HepG2 (cell line): ENCODE data around the gene CDC40. TPM values are rescaled to one million over a fixed set of nuclear protein-coding genes. Genes with fewer than 3 reads are reported as not detected.

ENCODE experiments used
- ATAC-seq: fragments of 200-7000 bp; cut with Tn5 transposase; 3 replicates; pipeline ENCODE4 v1.9.1; 2020; ENCODE audit warnings: mild to moderate bottlenecking, moderate library complexity
- BruUV-seq: library from RNA; stranded (reverse); fragments of 400-500 nt; replicated peaks from 2 replicates; lab custom pipeline; 2021; lab: Mats Ljungman, UMichigan
- CTCF ChIA-PET: fragments of 300-600 bp; formaldehyde crosslinking; extraction: SDS; loops from one replicate; lab custom pipeline; 2021; ENCODE audit warnings: low total read pairs, inconsistent platforms, low intra/inter-chr PET ratio; lab: Yijun Ruan, JAX
- POLR2A ChIA-PET: fragments of 350-600 bp; sonication (Branson Sonifier 250); formaldehyde crosslinking; loops from one replicate; lab custom pipeline; 2020; ENCODE audit warnings: antibody characterized with exemption, inconsistent platforms; lab: Yijun Ruan, JAX
- DNase-seq: peaks from one replicate; pipeline ENCODE4 v3.0.0-alpha.2; 2015; ENCODE audit warnings: low spot score
- FAIRE-seq: peaks from 3 replicates; lab custom pipeline; 2011; peaks lifted over from hg19 to GRCh38; lab: Jason Lieb, UNC
- H2AFZ ChIP-seq: one replicate; pipeline ENCODE4 v1.6.1; 2011; ENCODE audit warnings: low read length, inconsistent platforms
- H3K27ac ChIP-seq: fragments of 300-600 bp; 3 replicates; pipeline ENCODE4 v1.8.0; 2011; ENCODE audit warnings: mixed run types, mild to moderate bottlenecking, mixed read lengths, low read length, inconsistent platforms; ENCODE audit not compliant: insufficient read depth; ENCODE audit errors: extremely low read length
- H3K27me3 ChIP-seq, 2 experiments: fragments of 200-600 bp in 1 of 2; 2 replicates in 1 of 2; 3 replicates in 1 of 2; pipeline versions ENCODE4 v1.6.0 to v1.8.0; 2011; ENCODE audit warnings: low read length in 2 of 2, mild to moderate bottlenecking in 2 of 2, moderate library complexity in 2 of 2, inconsistent platforms in 1 of 2; ENCODE audit not compliant: insufficient read depth in 2 of 2, control insufficient read depth in 1 of 2
- H3K36me3 ChIP-seq, 2 experiments: fragments of 200-600 bp in 1 of 2; replicated peaks in 1 of 2; 2 replicates in 1 of 2; 3 replicates in 1 of 2; pipeline versions ENCODE4 v1.5.1 to v1.8.0; 2011; ENCODE audit warnings: low read length in 2 of 2, inconsistent platforms in 1 of 2; ENCODE audit not compliant: insufficient read depth in 2 of 2, control insufficient read depth in 1 of 2
- H3K4me1 ChIP-seq: 2 replicates; pipeline ENCODE4 v1.5.1; 2012; ENCODE audit warnings: low read length, inconsistent platforms; ENCODE audit not compliant: insufficient read depth
- H3K4me2 ChIP-seq: 2 replicates; pipeline ENCODE4 v1.6.0; 2011; ENCODE audit warnings: low read depth, low read length, inconsistent platforms
- H3K4me3 ChIP-seq, 3 experiments: fragments of 200-600 bp in 1 of 3; sonication (generic), shearing (Covaris generic) in 1 of 3; replicated peaks in 1 of 3; 2 replicates each; pipeline ENCODE4 v1.5.1; 2011 to 2016; ENCODE audit warnings: low read length in 3 of 3, inconsistent platforms in 2 of 3, low read depth in 2 of 3, mild to moderate bottlenecking in 2 of 3, control low read depth in 1 of 3, mixed read lengths in 1 of 3; ENCODE audit not compliant: insufficient read depth in 1 of 3
- H3K79me2 ChIP-seq: one replicate; pipeline ENCODE4 v1.6.1; 2011; ENCODE audit warnings: low read length, inconsistent platforms; ENCODE audit not compliant: insufficient read depth
- H3K9ac ChIP-seq: 2 replicates; pipeline ENCODE4 v1.6.0; 2011; ENCODE audit warnings: mild to moderate bottlenecking, low read depth, low read length, inconsistent platforms; ENCODE audit not compliant: insufficient read depth
- H3K9me3 ChIP-seq: 2 replicates; pipeline ENCODE4 v1.5.1; 2012; ENCODE audit warnings: mild to moderate bottlenecking, low read length
- H4K20me1 ChIP-seq: 2 replicates; pipeline ENCODE4 v1.6.0; 2011; ENCODE audit warnings: inconsistent platforms, mild to moderate bottlenecking, low read length, moderate library complexity; ENCODE audit not compliant: insufficient read depth
- HNRNPK ChIP-seq: fragments of 200-400 bp; formaldehyde crosslinking; IDR thresholded peaks from 2 replicates; pipeline ENCODE4 v1.6.1; 2018; ENCODE audit warnings: low read length, low read depth, moderate library complexity, mild to moderate bottlenecking; ENCODE audit not compliant: poor library complexity, severe bottlenecking
- MED8 ChIP-seq: sonication (generic); formaldehyde crosslinking; IDR thresholded peaks from 2 replicates; pipeline ENCODE4 v1.8.1; 2023; ENCODE audit warnings: mild to moderate bottlenecking, missing genetic modification reagents; ENCODE audit not compliant: insufficient replicate concordance
- PHB2 ChIP-seq: fragments of 450-650 bp; IDR thresholded peaks from 2 replicates; pipeline ENCODE4 v1.6.1; 2018; ENCODE audit not compliant: partially characterized antibody
- RFX5 ChIP-seq: IDR thresholded peaks from 2 replicates; pipeline ENCODE4 v1.6.1; 2011; ENCODE audit warnings: low read depth, low read length, improper control_type of control experiment
- TAF1 ChIP-seq: sonication (generic); formaldehyde crosslinking; IDR thresholded peaks from 2 replicates; pipeline ENCODE4 v1.4.0; 2020; ENCODE audit warnings: missing genetic modification reagents
- ZNF383 ChIP-seq: sonication (generic); formaldehyde crosslinking; IDR thresholded peaks from 2 replicates; pipeline ENCODE4 v1.4.0; 2020; ENCODE audit warnings: missing genetic modification reagents, mild to moderate bottlenecking, borderline replicate concordance
- ZNF703 ChIP-seq: sonication (generic); formaldehyde crosslinking; IDR thresholded peaks from 2 replicates; pipeline ENCODE4 v1.5.1; 2020; ENCODE audit warnings: missing genetic modification reagents, mild to moderate bottlenecking, moderate library complexity, borderline replicate concordance
- ZNF737 ChIP-seq: sonication (generic); formaldehyde crosslinking; IDR thresholded peaks from 2 replicates; pipeline ENCODE4 v1.5.0; 2020; ENCODE audit warnings: missing genetic modification reagents, mild to moderate bottlenecking, borderline replicate concordance
- ZNF883 ChIP-seq: sonication (generic); formaldehyde crosslinking; IDR thresholded peaks from 2 replicates; pipeline ENCODE4 v1.5.1; 2020; ENCODE audit warnings: mild to moderate bottlenecking, missing genetic modification reagents; ENCODE audit errors: not compliant biosample characterization
- WGBS: methylation state at CpG from one replicate; pipeline ENCODE4 v1.1.6; 2017; ENCODE audit warnings: low lambda C conversion rate; 5-methylcytosine and 5-hydroxymethylcytosine counted together
- in situ Hi-C: cut with HindIII; loops from 2 replicates; pipeline ENCODE4 v1.10.0; 2017; ENCODE audit warnings: low pct_unique_long_range_greater_than_20kb; ENCODE audit not compliant: extremely low pct_ligation_motif_present
- intact Hi-C: fragments of 100-400 bp; cut with micrococcal nuclease; formaldehyde crosslinking; loops from one replicate; pipeline ENCODE4 v1.10.0; 2022; ENCODE audit not compliant: unreplicated experiment
- polyA plus RNA-seq, 8 experiments: library from polyadenylated mRNA; depleted of rRNA in 3 of 8; stranded (reverse) in 7 of 8; unstranded in 1 of 8; fragments of >200 nt; fragmentation: Illumina TruSeq in 4 of 8; extraction: Trizol in 4 of 8; gene quantifications; 2 replicates each; pipeline versions ENCODE4 v1.2.1 to v1.2.3, GENCODE V29; 2011 to 2016; ENCODE audit warnings: low read depth in 4 of 8, missing spikeins in 1 of 8, mixed read lengths in 1 of 8; ENCODE audit not compliant: insufficient read depth in 1 of 8
- total RNA-seq, 5 experiments: library from RNA; depleted of rRNA; stranded (reverse); fragments of >200 nt; fragmentation: Illumina TruSeq; extraction: Trizol; gene quantifications; 2 replicates each; pipeline ENCODE4 v1.2.3, GENCODE V29; 2016; ENCODE audit warnings: low read depth in 1 of 5
- TF ChIP-seq, protein P1 (sequence below): sonication (generic); formaldehyde crosslinking; IDR thresholded peaks from 2 replicates; pipeline ENCODE4 v1.9.0; 2022; ENCODE audit warnings: low read depth, missing genetic modification reagents
- TF ChIP-seq, protein P2 (sequence below): sonication (generic); formaldehyde crosslinking; IDR thresholded peaks from 2 replicates; pipeline ENCODE4 v1.8.1; 2023; ENCODE audit warnings: mild to moderate bottlenecking, missing genetic modification reagents
- TF ChIP-seq, protein P3 (sequence below): sonication (generic); formaldehyde crosslinking; IDR thresholded peaks from 2 replicates; pipeline ENCODE4 v1.4.0; 2020; ENCODE audit warnings: missing genetic modification reagents

The CDC40 gene
- total and polyA plus RNA-seq, 2 of the 13 experiments (the other 11 are each of a cell fraction or from before 2014, with no cell fraction given) = 11.4 to 21.5 TPM

DNA sequence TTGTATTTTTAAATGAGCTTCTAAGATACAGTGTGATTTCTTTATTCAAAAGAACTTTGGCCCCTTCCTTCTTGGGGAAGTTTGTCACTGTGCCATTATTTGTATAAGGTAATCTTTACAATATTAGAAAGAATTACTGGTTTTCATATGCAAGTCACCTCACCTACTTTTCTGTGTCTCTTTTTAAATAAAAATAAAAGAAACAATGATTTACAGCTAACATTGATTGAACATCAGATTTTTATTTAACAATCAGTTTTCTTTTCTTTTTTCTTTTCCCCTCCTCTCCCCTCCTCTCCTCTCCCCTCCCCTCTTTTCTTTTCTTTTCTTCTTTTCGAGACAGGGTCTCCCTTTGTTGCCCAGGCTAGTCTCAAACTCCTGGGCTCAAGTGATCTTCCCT, 46.0 kb downstream of the CDC40 start:
- in situ Hi-C loops = no loop called here
- BruUV-seq = no TSS peak
- no peak for FAIRE-seq

DNA sequence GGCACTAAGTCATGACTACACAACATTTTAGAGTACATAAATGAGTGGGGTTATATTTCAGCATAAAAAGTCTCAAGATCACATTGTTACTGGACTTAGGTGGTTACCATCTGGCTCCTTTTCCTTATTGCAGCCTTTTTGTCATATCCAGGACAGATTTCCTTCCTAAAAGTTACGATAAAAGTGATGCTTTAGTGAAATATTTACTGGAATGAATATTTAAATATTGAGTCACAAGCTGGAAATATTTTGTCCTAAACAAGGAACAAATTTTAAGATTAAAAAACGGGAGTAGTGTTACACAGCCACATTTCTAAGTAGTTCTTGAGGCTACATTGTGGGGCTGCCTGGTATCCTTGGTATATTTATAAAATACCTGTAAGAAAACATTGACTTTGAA, 52.2 kb downstream of the CDC40 start:
- no TSS peak for BruUV-seq
- Histone ChIP-seq H3K79me2 (no peaks in the 10 kb centered on the region), H3K36me3 (peaks cover 0 to 10% of the 10 kb centered on the region in 2 experiments; a peak in 2 of 5 replicates), H3K9ac (no peak overlapping the region), H4K20me1 (no peaks in the 10 kb centered on the region; the same call in 1 of the 2 replicates), H3K9me3 (no peaks in the 10 kb centered on the region), H3K4me1 (no peaks in the 10 kb centered on the region), H3K4me2 (no peak overlapping the region), H3K27ac (no peak overlapping the region), H2AFZ (no peak overlapping the region), H3K4me3 (no peak overlapping the region), H3K27me3 (no peaks in the 10 kb centered on the region)
- in situ Hi-C loops = no loop called here
- FAIRE-seq (no peak), DNase-seq (no peak), ATAC-seq (no peak)
- WGBS = 92% methylated on average over 2 of the region's 2 CpGs
- intact Hi-C loops = no loop called here
- POLR2A ChIA-PET = no interaction called here
- CTCF ChIA-PET = no interaction called here
- TF ChIP-seq ZNF703 (CRISPR knock-in tag) (no peak), RFX5 (no peak), PHB2 (no peak), ZNF883 (CRISPR knock-in tag) (no peak), ZNF383 (no peak), MED8 (no peak), ZNF737 (CRISPR knock-in tag) (no peak)
- TF ChIP-seq, protein P1, sequence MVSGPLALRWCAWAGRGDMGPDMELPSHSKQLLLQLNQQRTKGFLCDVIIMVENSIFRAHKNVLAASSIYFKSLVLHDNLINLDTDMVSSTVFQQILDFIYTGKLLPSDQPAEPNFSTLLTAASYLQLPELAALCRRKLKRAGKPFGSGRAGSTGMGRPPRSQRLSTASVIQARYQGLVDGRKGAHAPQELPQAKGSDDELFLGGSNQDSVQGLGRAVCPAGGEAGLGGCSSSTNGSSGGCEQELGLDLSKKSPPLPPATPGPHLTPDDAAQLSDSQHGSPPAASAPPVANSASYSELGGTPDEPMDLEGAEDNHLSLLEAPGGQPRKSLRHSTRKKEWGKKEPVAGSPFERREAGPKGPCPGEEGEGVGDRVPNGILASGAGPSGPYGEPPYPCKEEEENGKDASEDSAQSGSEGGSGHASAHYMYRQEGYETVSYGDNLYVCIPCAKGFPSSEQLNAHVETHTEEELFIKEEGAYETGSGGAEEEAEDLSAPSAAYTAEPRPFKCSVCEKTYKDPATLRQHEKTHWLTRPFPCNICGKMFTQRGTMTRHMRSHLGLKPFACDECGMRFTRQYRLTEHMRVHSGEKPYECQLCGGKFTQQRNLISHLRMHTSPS = no peak
- TF ChIP-seq, protein P2, sequence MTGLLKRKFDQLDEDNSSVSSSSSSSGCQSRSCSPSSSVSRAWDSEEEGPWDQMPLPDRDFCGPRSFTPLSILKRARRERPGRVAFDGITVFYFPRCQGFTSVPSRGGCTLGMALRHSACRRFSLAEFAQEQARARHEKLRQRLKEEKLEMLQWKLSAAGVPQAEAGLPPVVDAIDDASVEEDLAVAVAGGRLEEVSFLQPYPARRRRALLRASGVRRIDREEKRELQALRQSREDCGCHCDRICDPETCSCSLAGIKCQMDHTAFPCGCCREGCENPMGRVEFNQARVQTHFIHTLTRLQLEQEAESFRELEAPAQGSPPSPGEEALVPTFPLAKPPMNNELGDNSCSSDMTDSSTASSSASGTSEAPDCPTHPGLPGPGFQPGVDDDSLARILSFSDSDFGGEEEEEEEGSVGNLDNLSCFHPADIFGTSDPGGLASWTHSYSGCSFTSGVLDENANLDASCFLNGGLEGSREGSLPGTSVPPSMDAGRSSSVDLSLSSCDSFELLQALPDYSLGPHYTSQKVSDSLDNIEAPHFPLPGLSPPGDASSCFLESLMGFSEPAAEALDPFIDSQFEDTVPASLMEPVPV = no peak
- TF ChIP-seq, protein P3, sequence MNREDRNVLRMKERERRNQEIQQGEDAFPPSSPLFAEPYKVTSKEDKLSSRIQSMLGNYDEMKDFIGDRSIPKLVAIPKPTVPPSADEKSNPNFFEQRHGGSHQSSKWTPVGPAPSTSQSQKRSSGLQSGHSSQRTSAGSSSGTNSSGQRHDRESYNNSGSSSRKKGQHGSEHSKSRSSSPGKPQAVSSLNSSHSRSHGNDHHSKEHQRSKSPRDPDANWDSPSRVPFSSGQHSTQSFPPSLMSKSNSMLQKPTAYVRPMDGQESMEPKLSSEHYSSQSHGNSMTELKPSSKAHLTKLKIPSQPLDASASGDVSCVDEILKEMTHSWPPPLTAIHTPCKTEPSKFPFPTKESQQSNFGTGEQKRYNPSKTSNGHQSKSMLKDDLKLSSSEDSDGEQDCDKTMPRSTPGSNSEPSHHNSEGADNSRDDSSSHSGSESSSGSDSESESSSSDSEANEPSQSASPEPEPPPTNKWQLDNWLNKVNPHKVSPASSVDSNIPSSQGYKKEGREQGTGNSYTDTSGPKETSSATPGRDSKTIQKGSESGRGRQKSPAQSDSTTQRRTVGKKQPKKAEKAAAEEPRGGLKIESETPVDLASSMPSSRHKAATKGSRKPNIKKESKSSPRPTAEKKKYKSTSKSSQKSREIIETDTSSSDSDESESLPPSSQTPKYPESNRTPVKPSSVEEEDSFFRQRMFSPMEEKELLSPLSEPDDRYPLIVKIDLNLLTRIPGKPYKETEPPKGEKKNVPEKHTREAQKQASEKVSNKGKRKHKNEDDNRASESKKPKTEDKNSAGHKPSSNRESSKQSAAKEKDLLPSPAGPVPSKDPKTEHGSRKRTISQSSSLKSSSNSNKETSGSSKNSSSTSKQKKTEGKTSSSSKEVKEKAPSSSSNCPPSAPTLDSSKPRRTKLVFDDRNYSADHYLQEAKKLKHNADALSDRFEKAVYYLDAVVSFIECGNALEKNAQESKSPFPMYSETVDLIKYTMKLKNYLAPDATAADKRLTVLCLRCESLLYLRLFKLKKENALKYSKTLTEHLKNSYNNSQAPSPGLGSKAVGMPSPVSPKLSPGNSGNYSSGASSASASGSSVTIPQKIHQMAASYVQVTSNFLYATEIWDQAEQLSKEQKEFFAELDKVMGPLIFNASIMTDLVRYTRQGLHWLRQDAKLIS (CRISPR knock-in tag) = no peak

More for the DNA sequence above, 46.0 kb downstream of the CDC40 start:
- Histone ChIP-seq H3K79me2 (no peaks in the 10 kb centered on the region), H3K27me3 (no peaks in the 10 kb centered on the region), H3K27ac (no peak overlapping the region), H3K4me3 (no peak overlapping the region), H3K9ac (no peak overlapping the region), H4K20me1 (no peaks in the 10 kb centered on the region), H2AFZ (no peak overlapping the region), H3K36me3 (peaks cover 0 to 10% of the 10 kb centered on the region in 2 experiments; a peak in 3 of 5 replicates), H3K4me1 (peaks cover 6% of the 10 kb centered on the region; the same call in 1 of the 2 replicates), H3K4me2 (no peak overlapping the region), H3K9me3 (no peaks in the 10 kb centered on the region)
- DNase-seq = no peak
- ChIA-PET CTCF (no interaction called here), POLR2A (no interaction called here)
- ATAC-seq = no peak
- TF ChIP-seq TAF1 (CRISPR knock-in tag) = no peak
- TF ChIP-seq HNRNPK = peak; percentile 84
- intact Hi-C loops = no loop called here
- 94% methylated on average over 1 of the region's 1 CpG for WGBS
